SK-N-MC (cell line): Measurements from ENCODE around the gene SLC17A2.

Experiments
- EZH2 ChIP-seq: fragments of 200-600 bp; sonication (generic); IDR thresholded peaks from one replicate; pipeline ENCODE4 v1.6.1; 2017; ENCODE audit warnings: antibody characterized with exemption
- FOXP2 ChIP-seq: optimal IDR thresholded peaks from 2 replicates; pipeline ENCODE3; 2011; ENCODE audit warnings: mild to moderate bottlenecking, moderate library complexity; ENCODE audit not compliant: insufficient read depth; ENCODE audit errors: extremely low read length, control extremely low read depth

DNA sequence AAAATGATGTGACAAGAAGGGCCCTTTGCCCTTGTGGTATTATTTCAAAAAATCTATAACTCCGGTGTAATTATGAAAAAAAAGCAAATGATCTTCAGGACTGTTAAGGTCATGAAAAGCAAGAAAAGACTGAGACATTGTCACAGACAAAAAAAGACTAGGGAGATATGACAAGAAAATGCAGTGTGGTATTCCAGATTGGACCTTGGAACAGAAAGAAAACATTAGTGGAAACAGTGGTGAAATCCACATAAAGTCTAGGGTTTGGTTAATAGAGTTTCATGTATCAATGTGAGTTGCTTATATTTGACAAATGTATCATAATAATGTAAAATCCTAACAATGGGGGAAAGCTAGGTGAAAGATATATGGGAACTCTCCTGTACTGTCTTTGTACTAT, 29.6 kb downstream of the SLC17A2 start:
- TF ChIP-seq EZH2 (no peak), FOXP2 (no peak)
